NCI-H345 (cell line): Measurements from ENCODE around the gene GATAD2B.
A peak's percentile ranks its signal among the peaks of the same experiment; 100 is the strongest.

Experiments used
- DNase-seq: peaks from one replicate; lab custom pipeline; 2025; lab: John Stamatoyannopoulos, UW

GATAD2B gene

GRCh38 chr1:153922972-153923925 lies at the start of gene GATAD2B:
Gene GATAD2B, minus strand, starts transcription at chr1:153922972. Its CDS starts 94,625 bp downstream, at chr1:153828347.
- DNase-seq: peak; percentile 100

GRCh38 chr1:153970346-153970745 lies 47.6 kb upstream of the GATAD2B start:
- no peak for DNase-seq

GRCh38 chr1:153968972-153969371 lies 46.2 kb upstream of the GATAD2B start:
- no peak for DNase-seq

GRCh38 chr1:153968408-153968807 lies 45.6 kb upstream of the GATAD2B start:
- DNase-seq: no peak

GRCh38 chr1:153968000-153968363 lies 45.2 kb upstream of the GATAD2B start:
- DNase-seq: peak; percentile 77

GRCh38 chr1:153967107-153967999 lies 44.6 kb upstream of the GATAD2B start, which contains the start of gene CREB3L4:
Gene CREB3L4, plus strand, starts transcription at chr1:153967902. Its CDS starts 624 bp downstream, at chr1:153968526.
- DNase-seq: peak; percentile 100

GRCh38 chr1:153963850-153964331 lies 41.1 kb upstream of the GATAD2B start:
- DNase-seq: peak; percentile 75

GRCh38 chr1:153963030-153963849 lies 40.5 kb upstream of the GATAD2B start, which contains the start of gene SLC39A1:
Gene SLC39A1, minus strand, starts transcription at chr1:153963537. Its CDS starts 822 bp downstream, at chr1:153962715.
- peak; percentile 100 for DNase-seq

- DNase-seq: no peak
Observed at GRCh38 chr1:153962088-153963029, 39.6 kb upstream of the GATAD2B start.

- no peak for DNase-seq
Observed at GRCh38 chr1:153961421-153961820, 38.6 kb upstream of the GATAD2B start.

- no peak for DNase-seq
Observed at GRCh38 chr1:153960206-153960605, 37.4 kb upstream of the GATAD2B start.

GRCh38 chr1:153959454-153959853 lies 36.7 kb upstream of the GATAD2B start:
- no peak for DNase-seq

- no peak for DNase-seq
Observed at GRCh38 chr1:153958961-153959260, 36.1 kb upstream of the GATAD2B start.

GRCh38 chr1:153958111-153958960 lies 35.6 kb upstream of the GATAD2B start, which contains the start of gene CRTC2:
Gene CRTC2, minus strand, starts transcription at chr1:153958612. Its CDS starts 115 bp downstream, at chr1:153958497.
- peak; percentile 100 for DNase-seq

GRCh38 chr1:153957744-153958110 lies 35.0 kb upstream of the GATAD2B start:
- no peak for DNase-seq

- no peak for DNase-seq
Observed at GRCh38 chr1:153956997-153957715, 34.4 kb upstream of the GATAD2B start.

GRCh38 chr1:153954826-153955225 lies 32.1 kb upstream of the GATAD2B start:
- DNase-seq: no peak

GRCh38 chr1:153953859-153954365 lies 31.1 kb upstream of the GATAD2B start:
- DNase-seq: no peak
